Thoracic aorta (tissue), 2 donors: ENCODE measurements around the gene USP6NL. TPM values are rescaled to one million over a fixed set of nuclear protein-coding genes. Genes with fewer than 3 reads are reported as not detected.

Experiments used
- ATAC-seq: fragments of 150-250 bp; one replicate; pipeline ENCODE4 v1.8.0; 2017; ENCODE audit warnings: low read depth; ENCODE audit not compliant: insufficient number of reproducible peaks, low FRiP score
- DNase-seq: peaks from one replicate; pipeline ENCODE4 v3.0.0-alpha.2; 2020; ENCODE audit warnings: low spot score
- H3K27ac ChIP-seq, 2 donors: fragments of 200-600 bp; sonication (generic); 1 replicate in 1 of 2; 2 replicates in 1 of 2; pipeline ENCODE4 v1.5.1; 2016; ENCODE audit warnings: mild to moderate bottlenecking in 2 of 2, moderate library complexity in 2 of 2
- H3K27me3 ChIP-seq: fragments of 200-600 bp; sonication (generic); replicated peaks from 2 replicates; pipeline ENCODE4 v1.6.0; 2016; ENCODE audit warnings: mild to moderate bottlenecking; ENCODE audit not compliant: insufficient read depth
- H3K36me3 ChIP-seq: fragments of 200-600 bp; sonication (generic); one replicate; pipeline ENCODE4 v1.5.1; 2016
- H3K4me1 ChIP-seq, 2 donors: fragments of 200-600 bp; sonication (generic); 1 replicate in 1 of 2; 2 replicates in 1 of 2; pipeline versions ENCODE4 v1.5.1 to v1.6.0; 2016; ENCODE audit warnings: low read depth in 2 of 2, mild to moderate bottlenecking in 1 of 2; ENCODE audit not compliant: control insufficient read depth in 1 of 2
- H3K4me3 ChIP-seq: fragments of 200-600 bp; sonication (generic); 2 replicates; pipeline ENCODE4 v1.5.1; 2016; ENCODE audit warnings: mild to moderate bottlenecking
- H3K9me3 ChIP-seq: fragments of 200-600 bp; sonication (generic); 2 replicates; pipeline ENCODE4 v1.5.1; 2016
- total RNA-seq, 2 donors: library from RNA; depleted of rRNA; stranded (reverse); fragments of >200 nt; gene quantifications; one replicate each; pipeline versions ENCODE4 v1.1.0 to v1.2.3, GENCODE V29; 2016
- TF ChIP-seq, protein P1 (sequence below): fragments of 200-600 bp; sonication (generic); IDR thresholded peaks from one replicate; pipeline ENCODE4 v1.5.1; 2019; ENCODE audit warnings: antibody characterized with exemption

The USP6NL gene
- total RNA-seq, 2 donors from 2014 or later: 9.5 to 15.0 TPM

GRCh38 chr10:11532306-11532705 lies 79.1 kb downstream of the USP6NL start:
- Histone ChIP-seq H3K9me3 (no peaks in the 10 kb centered on the region), H3K4me3 (no peak overlapping the region), H3K27me3 (no peaks in the 10 kb centered on the region), H3K4me1 (peaks cover 14 to 24% of the 10 kb centered on the region in 2 donors), H3K27ac (no peak overlapping the region), H3K36me3 (no peaks in the 10 kb centered on the region)
- DNase-seq (no peak), ATAC-seq (no peak)
- TF ChIP-seq, protein P1, sequence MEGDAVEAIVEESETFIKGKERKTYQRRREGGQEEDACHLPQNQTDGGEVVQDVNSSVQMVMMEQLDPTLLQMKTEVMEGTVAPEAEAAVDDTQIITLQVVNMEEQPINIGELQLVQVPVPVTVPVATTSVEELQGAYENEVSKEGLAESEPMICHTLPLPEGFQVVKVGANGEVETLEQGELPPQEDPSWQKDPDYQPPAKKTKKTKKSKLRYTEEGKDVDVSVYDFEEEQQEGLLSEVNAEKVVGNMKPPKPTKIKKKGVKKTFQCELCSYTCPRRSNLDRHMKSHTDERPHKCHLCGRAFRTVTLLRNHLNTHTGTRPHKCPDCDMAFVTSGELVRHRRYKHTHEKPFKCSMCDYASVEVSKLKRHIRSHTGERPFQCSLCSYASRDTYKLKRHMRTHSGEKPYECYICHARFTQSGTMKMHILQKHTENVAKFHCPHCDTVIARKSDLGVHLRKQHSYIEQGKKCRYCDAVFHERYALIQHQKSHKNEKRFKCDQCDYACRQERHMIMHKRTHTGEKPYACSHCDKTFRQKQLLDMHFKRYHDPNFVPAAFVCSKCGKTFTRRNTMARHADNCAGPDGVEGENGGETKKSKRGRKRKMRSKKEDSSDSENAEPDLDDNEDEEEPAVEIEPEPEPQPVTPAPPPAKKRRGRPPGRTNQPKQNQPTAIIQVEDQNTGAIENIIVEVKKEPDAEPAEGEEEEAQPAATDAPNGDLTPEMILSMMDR: no peak

- Histone ChIP-seq H3K4me3 (no peak overlapping the region), H3K4me1 (peaks cover 14 to 25% of the 10 kb centered on the region in 2 donors), H3K36me3 (no peaks in the 10 kb centered on the region), H3K27ac (no peak overlapping the region), H3K9me3 (no peaks in the 10 kb centered on the region), H3K27me3 (no peaks in the 10 kb centered on the region)
- TF ChIP-seq, protein P1: no peak
- ATAC-seq (no peak), DNase-seq (no peak)
Measured at GRCh38 chr10:11530806-11531205, 80.6 kb downstream of the USP6NL start.

DNA sequence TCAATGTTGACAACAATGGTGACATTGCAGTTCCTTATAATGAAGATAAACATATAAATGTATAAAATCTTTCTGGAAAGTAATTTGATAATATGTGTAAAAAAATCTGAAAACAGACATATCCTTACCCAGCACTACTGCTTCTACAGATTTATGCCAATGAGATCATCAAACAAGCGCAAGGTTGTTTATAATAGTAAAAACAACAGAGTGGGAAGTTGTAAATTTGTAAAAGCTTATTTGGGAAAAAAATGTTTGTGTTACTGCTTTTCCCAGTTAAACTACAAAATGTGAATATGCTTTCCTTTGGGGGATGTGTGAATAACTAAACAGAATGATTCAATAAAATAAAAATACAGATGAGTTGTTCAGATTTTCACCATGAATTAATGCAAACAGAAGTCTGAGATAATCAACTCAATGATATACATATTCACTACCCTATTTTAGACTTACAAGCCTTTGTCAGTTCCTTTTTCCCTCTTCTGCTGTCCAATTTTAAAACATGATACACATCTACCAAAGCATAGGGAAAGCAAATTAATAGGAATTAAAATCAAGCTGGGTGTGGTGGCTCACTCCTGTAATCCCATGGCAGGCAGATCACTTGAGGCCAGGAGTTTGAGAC lies 82.1 kb downstream of the USP6NL start:
- Histone ChIP-seq H3K27me3 (no peaks in the 10 kb centered on the region), H3K36me3 (no peaks in the 10 kb centered on the region), H3K27ac (no peak overlapping the region), H3K9me3 (no peaks in the 10 kb centered on the region), H3K4me1 (peaks cover 19 to 36% of the 10 kb centered on the region in 2 donors), H3K4me3 (no peak overlapping the region)
- no peak for DNase-seq
- ATAC-seq: no peak
- TF ChIP-seq, protein P1: no peak

DNA sequence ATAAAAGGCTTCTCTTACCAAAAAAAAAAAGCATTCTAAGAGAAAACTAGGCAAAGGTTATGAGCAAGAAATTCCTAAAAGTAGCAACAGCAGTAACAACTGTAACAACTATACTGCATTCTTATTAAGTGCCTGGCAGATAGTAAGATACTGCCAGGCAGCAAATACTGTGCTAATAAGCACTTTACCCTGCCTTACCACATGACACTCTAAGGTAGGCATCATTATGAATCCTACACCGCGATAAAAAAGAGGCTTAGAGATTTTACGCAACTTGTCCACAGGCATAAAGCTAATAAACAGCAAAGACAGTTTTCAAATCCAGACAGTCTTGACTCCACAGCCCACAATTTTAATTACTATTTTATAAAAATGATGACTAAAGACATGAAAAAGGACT lies 83.2 kb downstream of the USP6NL start:
- Histone ChIP-seq H3K9me3 (no peaks in the 10 kb centered on the region), H3K36me3 (no peaks in the 10 kb centered on the region), H3K27ac (peak overlapping the region in 1 of 2 donors; percentile 12), H3K27me3 (no peaks in the 10 kb centered on the region), H3K4me1 (peaks cover 20 to 35% of the 10 kb centered on the region in 2 donors), H3K4me3 (peak overlapping the region; percentile 7)
- TF ChIP-seq, protein P1: no peak
- no peak for ATAC-seq
- no peak for DNase-seq

DNA sequence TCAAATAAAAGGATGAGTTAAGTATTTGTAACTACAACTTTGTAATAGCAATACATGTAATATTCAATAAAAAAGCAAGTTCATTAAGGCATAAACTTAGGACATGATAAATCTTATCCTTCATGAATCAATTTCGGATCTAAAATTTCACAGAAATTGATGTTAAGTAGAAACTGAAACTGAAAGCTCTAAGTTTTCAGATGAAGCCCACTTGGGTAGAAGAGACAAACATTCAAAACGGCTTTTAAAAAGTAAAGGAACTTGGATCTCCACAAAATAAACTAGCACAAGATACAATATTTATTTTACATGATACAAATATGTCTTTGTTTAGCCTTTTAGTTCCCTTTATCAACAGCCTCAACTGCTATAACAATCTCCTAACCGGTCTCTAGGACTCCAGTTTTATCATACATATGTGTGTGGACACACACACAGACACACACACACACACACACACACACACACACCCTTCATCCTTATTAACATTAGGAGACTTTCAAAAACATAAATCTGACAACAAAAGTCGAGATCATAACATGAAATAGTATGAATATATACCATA lies 83.7 kb downstream of the USP6NL start:
- ATAC-seq (no peak), DNase-seq (no peak)
- Histone ChIP-seq H3K4me3 (peak overlapping the region; percentile 7), H3K9me3 (no peaks in the 10 kb centered on the region), H3K4me1 (peaks cover 20 to 38% of the 10 kb centered on the region in 2 donors), H3K36me3 (no peaks in the 10 kb centered on the region), H3K27me3 (no peaks in the 10 kb centered on the region), H3K27ac (no peak overlapping the region)
- TF ChIP-seq, protein P1: no peak
